HEK293T (cell line): ENCODE results near the gene DNASE1L1.
A peak's percentile ranks its signal among the peaks of the same experiment; 100 is the strongest.
"Not testable (repeated sequence)": the region's sequence is repeated elsewhere in the genome, so short reads cannot be mapped to it uniquely, and the experiment has no call there.

Experiments used
- CTCF ChIA-PET: fragments of 350-600 bp; formaldehyde crosslinking; extraction: SDS; loops from one replicate; lab custom pipeline; 2021; ENCODE audit warnings: antibody characterized with exemption, inconsistent platforms; lab: Yijun Ruan, JAX
- POLR2A ChIA-PET: fragments of 350-600 bp; formaldehyde crosslinking; extraction: SDS; loops from one replicate; lab custom pipeline; 2020; ENCODE audit warnings: antibody characterized with exemption, inconsistent platforms; lab: Yijun Ruan, JAX
- DNase-seq: peaks from one replicate; pipeline ENCODE4 v3.0.0; 2012; ENCODE audit warnings: mixed read lengths; ENCODE audit errors: extremely low spot score
- ARNT ChIP-seq: fragments of 450-650 bp; IDR thresholded peaks from 2 replicates; pipeline ENCODE4 v1.6.1; 2017; ENCODE audit warnings: mild to moderate bottlenecking
- BHLHE40 ChIP-seq: fragments of 450-650 bp; IDR thresholded peaks from 2 replicates; pipeline ENCODE4 v1.6.1; 2016; ENCODE audit warnings: mild to moderate bottlenecking, moderate library complexity, borderline replicate concordance
- CTBP1 ChIP-seq: fragments of 450-650 bp; IDR thresholded peaks from 2 replicates; pipeline ENCODE4 v1.6.1; 2016; ENCODE audit warnings: borderline replicate concordance
- ELF4 ChIP-seq: fragments of 450-650 bp; IDR thresholded peaks from 2 replicates; pipeline ENCODE4 v1.6.1; 2017; ENCODE audit warnings: antibody characterized with exemption
- FOXA1 ChIP-seq: fragments of 450-650 bp; IDR thresholded peaks from 2 replicates; pipeline ENCODE4 v1.6.1; 2016; ENCODE audit warnings: mild to moderate bottlenecking
- FOXK2 ChIP-seq: fragments of 450-650 bp; IDR thresholded peaks from 2 replicates; pipeline ENCODE4 v1.6.1; 2016; ENCODE audit warnings: mild to moderate bottlenecking
- FOXM1 ChIP-seq: fragments of 450-650 bp; IDR thresholded peaks from 2 replicates; pipeline ENCODE4 v1.6.1; 2017; ENCODE audit warnings: mild to moderate bottlenecking, borderline replicate concordance
- HDGF ChIP-seq: fragments of 450-650 bp; IDR thresholded peaks from 2 replicates; pipeline ENCODE4 v1.6.1; 2017; ENCODE audit warnings: antibody characterized with exemption, borderline replicate concordance
- L3MBTL2 ChIP-seq: fragments of 450-650 bp; conservative IDR thresholded peaks from 2 replicates; pipeline ENCODE4 v1.6.1; 2016; ENCODE audit warnings: mild to moderate bottlenecking
- LEF1 ChIP-seq: fragments of 450-650 bp; IDR thresholded peaks from 2 replicates; pipeline ENCODE4 v1.6.1; 2017; ENCODE audit warnings: mild to moderate bottlenecking, borderline replicate concordance
- NFRKB ChIP-seq: fragments of 450-650 bp; IDR thresholded peaks from 2 replicates; pipeline ENCODE4 v1.6.1; 2016; ENCODE audit warnings: mild to moderate bottlenecking, moderate library complexity
- PKNOX1 ChIP-seq: fragments of 450-650 bp; IDR thresholded peaks from 2 replicates; pipeline ENCODE4 v1.6.1; 2016
- SP1 ChIP-seq: fragments of 450-650 bp; IDR thresholded peaks from 2 replicates; pipeline ENCODE4 v1.6.1; 2017
- SUZ12 ChIP-seq: fragments of 450-650 bp; IDR thresholded peaks from 2 replicates; pipeline ENCODE4 v1.6.1; 2016; ENCODE audit warnings: mild to moderate bottlenecking
- TARDBP ChIP-seq: fragments of 450-650 bp; IDR thresholded peaks from 2 replicates; pipeline ENCODE4 v1.6.1; 2016
- ZNF384 ChIP-seq: fragments of 450-650 bp; IDR thresholded peaks from 2 replicates; pipeline ENCODE4 v1.6.1; 2016

The DNASE1L1 gene

GRCh38 chrX:154404625-154405192 is 4.3 kb downstream of the DNASE1L1 start:
- no peak for DNase-seq
- no peak for TF ChIP-seq LEF1
- no peak for TF ChIP-seq ARNT
- no peak for TF ChIP-seq ZNF384
- no peak for TF ChIP-seq FOXK2
- no peak for TF ChIP-seq NFRKB
- no peak for TF ChIP-seq SP1
- no peak for TF ChIP-seq L3MBTL2
- no peak for TF ChIP-seq FOXA1
- POLR2A ChIA-PET: interaction anchor here (2.2 kb wide), 1 partner anchor 86 kb away, joined by 7 read pairs; the partner anchor contains the start of gene SLC10A3
- CTCF ChIA-PET: no interaction called here

DNA sequence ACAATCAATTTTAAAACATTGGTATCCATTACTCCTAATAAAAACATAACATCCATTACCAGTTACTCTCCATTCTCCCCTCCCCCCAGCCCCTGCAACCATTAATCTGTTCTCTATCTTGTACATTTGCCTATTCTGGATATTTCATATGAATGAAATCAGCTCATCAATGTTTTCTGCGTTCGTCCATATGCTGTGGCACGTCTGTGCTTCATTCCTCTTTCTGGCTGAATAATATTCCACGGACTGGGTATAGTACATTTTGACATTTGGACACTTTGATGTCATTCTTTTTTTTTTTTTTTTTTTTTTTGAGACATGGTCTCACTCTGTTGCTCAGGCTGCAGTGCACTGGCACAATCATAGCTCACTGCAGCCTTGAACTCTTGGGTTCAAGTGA is 5.2 kb downstream of the DNASE1L1 start:
- ChIA-PET POLR2A (interaction anchor here (2.2 kb wide), 1 partner anchor 86 kb away, joined by 7 read pairs; the partner anchor contains the start of gene SLC10A3), CTCF (no interaction called here)
- no peak for DNase-seq
- no peak for TF ChIP-seq PKNOX1
- TF ChIP-seq FOXM1: no peak
- TF ChIP-seq ZNF384: no peak
- no peak for TF ChIP-seq SUZ12
- no peak for TF ChIP-seq L3MBTL2
- no peak for TF ChIP-seq FOXA1
- TF ChIP-seq CTBP1: no peak
- no peak for TF ChIP-seq HDGF
- TF ChIP-seq ARNT: no peak
- TF ChIP-seq SP1: no peak
- no peak for TF ChIP-seq TARDBP
- no peak for TF ChIP-seq ELF4
- TF ChIP-seq BHLHE40: no peak
- no peak for TF ChIP-seq FOXK2
- TF ChIP-seq NFRKB: no peak
- no peak for TF ChIP-seq LEF1

GRCh38 chrX:154403192-154403591 is 5.9 kb downstream of the DNASE1L1 start:
- TF ChIP-seq PKNOX1 (no peak), TARDBP (no peak)
- CTCF ChIA-PET: no interaction called here
- POLR2A ChIA-PET: interaction anchor here (0.6 to 2.5 kb wide), 4 partner anchors 8 to 87 kb away, joined by 3 to 9 read pairs (median 7); partner anchors contain the start of gene SLC10A3
- DNase-seq: no peak

- CTCF ChIA-PET: no interaction called here
- POLR2A ChIA-PET: interaction anchor here (0.6 to 2.5 kb wide), 5 partner anchors 8 to 129 kb away, joined by 3 to 9 read pairs (median 7); partner anchors contain the start of gene SLC10A3
- TF ChIP-seq FOXA1: no peak
- no peak for TF ChIP-seq PKNOX1
- no peak for TF ChIP-seq LEF1
- no peak for TF ChIP-seq ARNT
- TF ChIP-seq ZNF384: no peak
- TF ChIP-seq CTBP1: no peak
- no peak for TF ChIP-seq ELF4
- no peak for TF ChIP-seq BHLHE40
- TF ChIP-seq HDGF: no peak
- no peak for TF ChIP-seq FOXK2
- no peak for TF ChIP-seq FOXM1
- TF ChIP-seq TARDBP: no peak
- no peak for TF ChIP-seq L3MBTL2
- no peak for TF ChIP-seq SP1
- no peak for DNase-seq
These were observed 6.4 kb downstream of the DNASE1L1 start for GRCh38 chrX:154402622-154403127.

DNA sequence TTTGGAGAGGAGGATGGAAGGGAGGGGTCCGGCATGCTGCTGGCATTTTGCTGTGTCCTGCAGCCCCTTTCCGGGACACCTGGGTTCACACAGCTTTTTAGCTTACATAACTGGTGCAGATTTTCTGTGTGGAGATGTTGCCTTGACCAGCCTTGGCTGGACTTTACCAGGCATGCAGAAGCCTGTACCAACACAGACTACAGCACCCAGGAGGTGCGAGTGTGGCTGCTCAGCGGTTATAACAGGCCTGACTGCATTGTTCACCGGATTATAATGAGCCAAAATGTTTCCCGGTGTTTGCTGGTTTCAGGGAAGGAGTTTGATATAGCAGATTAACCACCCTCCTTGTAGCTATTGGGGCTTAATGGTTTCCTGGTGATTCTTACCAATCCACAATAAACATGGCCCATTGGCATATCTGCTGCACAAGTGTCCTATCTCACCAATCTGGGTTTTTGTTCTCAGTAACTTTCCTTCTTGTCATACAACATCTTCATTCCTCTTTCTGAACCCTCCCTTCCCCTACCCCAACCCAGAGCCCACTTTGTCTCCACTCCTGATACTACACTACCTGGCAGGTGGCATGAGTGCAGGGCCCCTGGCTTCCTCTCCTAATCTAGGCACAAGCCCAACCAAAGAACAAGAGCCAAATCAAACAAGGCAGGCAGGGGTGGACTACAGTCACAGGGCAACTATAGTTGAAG is 7.0 kb downstream of the DNASE1L1 start:
- TF ChIP-seq ELF4 (peak; percentile 30; the same call in 1 of the 2 replicates), NFRKB (no peak), BHLHE40 (no peak)
- DNase-seq: no peak
- ChIA-PET CTCF (no interaction called here), POLR2A (interaction anchor here (0.6 to 2.5 kb wide), 4 partner anchors 9 to 130 kb away, joined by 3 to 9 read pairs (median 5); no protein-coding TSS in a partner anchor)

DNA sequence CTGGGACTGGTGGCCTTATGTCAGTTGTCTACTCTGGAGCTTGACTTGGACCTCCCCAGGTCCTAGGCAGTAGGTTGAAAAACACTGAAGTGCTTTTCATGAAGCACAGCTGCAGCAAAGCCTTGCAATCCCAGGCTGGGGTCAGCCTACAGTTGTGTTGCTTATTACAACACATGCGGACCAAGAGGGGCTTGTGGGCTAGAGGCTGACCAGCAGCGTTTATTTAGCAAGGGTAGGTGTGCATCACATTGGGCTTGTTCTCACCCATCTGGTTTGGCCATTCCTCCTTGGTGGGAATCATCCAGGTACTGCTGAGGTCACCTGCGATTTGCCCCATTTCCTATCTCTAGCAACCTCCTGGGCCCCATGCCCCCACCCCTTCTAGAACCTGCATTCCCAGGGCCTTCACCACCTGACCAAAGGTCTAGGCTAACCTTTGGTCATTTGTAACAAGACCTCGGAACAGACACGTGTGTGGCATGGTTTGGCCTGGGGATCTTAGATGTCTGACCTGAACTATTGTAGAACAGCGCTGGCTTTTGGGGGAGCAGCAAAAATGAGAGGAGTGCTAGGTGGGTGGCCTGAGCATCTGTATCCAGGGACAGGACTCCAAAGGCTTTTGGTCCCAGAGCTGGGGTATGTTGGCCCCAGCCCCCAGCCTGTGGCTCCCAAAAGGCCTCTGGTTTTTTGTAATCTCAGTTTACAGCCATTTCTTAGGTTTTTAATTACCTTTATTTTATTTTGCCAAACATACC is 7.8 kb downstream of the DNASE1L1 start:
- TF ChIP-seq ZNF384 (no peak), FOXM1 (peak; percentile 5; the same call in 1 of the 2 replicates), FOXK2 (no peak), PKNOX1 (no peak), SP1 (no peak), LEF1 (no peak), ELF4 (peak; percentile 55), NFRKB (0 out of 2 replicates have a peak, but pooled peaks have one; percentile 19), FOXA1 (no peak), ARNT (no peak), CTBP1 (no peak), L3MBTL2 (peak; percentile 30; the same call in 1 of the 2 replicates), BHLHE40 (0 out of 2 replicates have a peak, but pooled peaks have one; percentile 24), SUZ12 (no peak), HDGF (no peak), TARDBP (no peak)
- POLR2A ChIA-PET: interaction anchor here (1.7 to 4.8 kb wide), 4 partner anchors 8 to 126 kb away, joined by 5 to 40 read pairs (median 8); partner anchors contain the start of gene DNASE1L1
- CTCF ChIA-PET: no interaction called here
- no peak for DNase-seq

GRCh38 chrX:154400369-154400817 is 8.7 kb downstream of the DNASE1L1 start:
- CTCF ChIA-PET, DNase-seq: not testable (repeated sequence)
- POLR2A ChIA-PET: interaction anchor here (0.7 to 4.8 kb wide), 6 partner anchors 9 to 133 kb away, joined by 3 to 40 read pairs (median 4); partner anchors contain the start of gene DNASE1L1
